Eye (tissue), 1 donor: ENCODE data around the gene OR4B1.

ENCODE experiments used
- DNase-seq: peaks from one replicate; pipeline ENCODE4 v3.0.0-alpha.2; 2015

Gene OR4B1

GRCh38 chr11:48263423-48263911 lies 46.9 kb downstream of the OR4B1 start, which contains the start of gene OR4X1:
Gene OR4X1, plus strand, starts transcription at chr11:48263861. Its CDS starts 0 bp downstream, at chr11:48263861.
- DNase-seq = no peak
